MM.1S (cell line): ENCODE results near the gene ARFIP1.

Experiments used
- DNase-seq: peaks from one replicate; pipeline ENCODE4 v3.0.0-alpha.2; 2015
- H2AFZ ChIP-seq: fragments of 300-600 bp; sonication (generic); 2 replicates; pipeline ENCODE4 v1.6.0; 2016; ENCODE audit warnings: antibody characterized with exemption, low read length
- H3F3A ChIP-seq: fragments of 300-600 bp; sonication (generic); 2 replicates; pipeline ENCODE4 v1.6.1; 2016; ENCODE audit warnings: mild to moderate bottlenecking, antibody characterized with exemption, low read length, moderate library complexity, mixed read lengths; ENCODE audit not compliant: insufficient read depth
- H3K27ac ChIP-seq: fragments of 300-600 bp; sonication (generic); 2 replicates; pipeline ENCODE4 v1.5.1; 2016; ENCODE audit warnings: mild to moderate bottlenecking, low read length
- H3K27me3 ChIP-seq: fragments of 300-600 bp; sonication (generic); replicated peaks from 2 replicates; pipeline ENCODE4 v1.6.0; 2016; ENCODE audit warnings: low read length; ENCODE audit not compliant: insufficient read depth
- H3K36me3 ChIP-seq: fragments of 300-600 bp; sonication (generic); replicated peaks from 2 replicates; pipeline ENCODE4 v1.6.1; 2016; ENCODE audit warnings: mild to moderate bottlenecking, low read length, mixed read lengths; ENCODE audit not compliant: insufficient read depth
- H3K4me1 ChIP-seq: fragments of 300-600 bp; sonication (generic); 2 replicates; pipeline ENCODE4 v1.6.1; 2016; ENCODE audit warnings: low read length, mixed read lengths
- H3K4me2 ChIP-seq: fragments of 300-600 bp; sonication (generic); 2 replicates; pipeline ENCODE4 v1.6.0; 2016; ENCODE audit warnings: low read depth, low read length
- H3K4me3 ChIP-seq: fragments of 300-600 bp; sonication (generic); 2 replicates; pipeline ENCODE4 v1.5.1; 2016; ENCODE audit warnings: low read length, mixed read lengths
- H3K79me2 ChIP-seq: fragments of 300-600 bp; sonication (generic); 2 replicates; pipeline ENCODE4 v1.6.1; 2016; ENCODE audit warnings: mixed run types, low read length, mixed read lengths
- H3K9ac ChIP-seq: fragments of 300-600 bp; sonication (generic); 2 replicates; pipeline ENCODE4 v1.6.1; 2016; ENCODE audit warnings: low read length, mixed read lengths
- H3K9me2 ChIP-seq: fragments of 300-600 bp; sonication (generic); replicated peaks from 2 replicates; pipeline ENCODE4 v1.6.1; 2016; ENCODE audit warnings: mild to moderate bottlenecking, low read length, mixed read lengths; ENCODE audit not compliant: insufficient read depth
- H3K9me3 ChIP-seq: fragments of 300-600 bp; sonication (generic); replicated peaks from 2 replicates; pipeline ENCODE4 v1.6.1; 2016; ENCODE audit warnings: mild to moderate bottlenecking, low read length, mixed read lengths; ENCODE audit not compliant: insufficient read depth
- H4K20me1 ChIP-seq: fragments of 300-600 bp; sonication (generic); 2 replicates; pipeline ENCODE4 v1.6.1; 2016; ENCODE audit warnings: mild to moderate bottlenecking, low read length, moderate library complexity, mixed read lengths; ENCODE audit not compliant: insufficient read depth
- EZH2 ChIP-seq: fragments of 300-600 bp; sonication (generic); optimal IDR thresholded peaks from 2 replicates; pipeline ENCODE3; 2017; ENCODE audit warnings: low read depth, mild to moderate bottlenecking, antibody characterized with exemption, low read length, mixed read lengths
- EZH2phosphoT487 ChIP-seq: fragments of 300-600 bp; sonication (generic); IDR thresholded peaks from 2 replicates; pipeline ENCODE4 v1.6.1; 2018; ENCODE audit warnings: antibody characterized with exemption, low read length
- TF ChIP-seq, protein P1 (sequence below): fragments of 300-600 bp; sonication (generic); IDR thresholded peaks from 2 replicates; pipeline ENCODE4 v1.5.1; 2016; ENCODE audit warnings: antibody characterized with exemption, low read length, mixed read lengths

ARFIP1 gene

DNA sequence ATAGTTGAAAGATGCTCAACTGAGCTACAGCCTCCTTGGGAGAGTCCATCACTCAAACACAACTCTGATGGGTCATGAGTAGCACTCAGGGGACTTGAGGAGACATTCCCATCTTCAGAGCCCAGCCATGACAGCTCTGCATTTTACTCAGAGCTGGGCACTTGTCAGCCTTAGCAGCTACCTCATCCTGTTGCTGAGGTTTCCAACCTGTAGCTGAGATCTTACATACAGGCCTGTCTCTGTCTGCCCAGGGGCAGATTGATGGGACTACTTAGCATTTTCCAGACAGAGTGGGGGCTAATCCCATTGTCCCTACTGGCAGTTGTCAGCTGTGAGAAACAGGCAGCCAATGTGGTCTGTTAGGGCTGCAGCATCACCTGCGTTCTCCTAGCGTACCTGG is 159.9 kb downstream of the ARFIP1 start:
- H3K27me3 ChIP-seq: no peaks in the 10 kb centered on the region; the same call in 1 of the 2 replicates
- peaks cover 15% of the 10 kb centered on the region for H3F3A ChIP-seq
- H3K36me3 ChIP-seq: no peaks in the 10 kb centered on the region
- H3K4me2 ChIP-seq: no peak overlapping the region
- no peaks in the 10 kb centered on the region for H3K9me3 ChIP-seq
- DNase-seq: no peak
- H4K20me1 ChIP-seq: no peaks in the 10 kb centered on the region
- no peaks in the 10 kb centered on the region for H3K4me1 ChIP-seq
- H3K9ac ChIP-seq: no peak overlapping the region
- no peaks in the 10 kb centered on the region for H3K9me2 ChIP-seq
- H3K4me3 ChIP-seq: no peak overlapping the region
- no peak overlapping the region for H3K27ac ChIP-seq
- H3K79me2 ChIP-seq: no peaks in the 10 kb centered on the region
- H2AFZ ChIP-seq: no peak overlapping the region
- TF ChIP-seq EZH2 (no peak), EZH2phosphoT487 (no peak)
- TF ChIP-seq, protein P1, sequence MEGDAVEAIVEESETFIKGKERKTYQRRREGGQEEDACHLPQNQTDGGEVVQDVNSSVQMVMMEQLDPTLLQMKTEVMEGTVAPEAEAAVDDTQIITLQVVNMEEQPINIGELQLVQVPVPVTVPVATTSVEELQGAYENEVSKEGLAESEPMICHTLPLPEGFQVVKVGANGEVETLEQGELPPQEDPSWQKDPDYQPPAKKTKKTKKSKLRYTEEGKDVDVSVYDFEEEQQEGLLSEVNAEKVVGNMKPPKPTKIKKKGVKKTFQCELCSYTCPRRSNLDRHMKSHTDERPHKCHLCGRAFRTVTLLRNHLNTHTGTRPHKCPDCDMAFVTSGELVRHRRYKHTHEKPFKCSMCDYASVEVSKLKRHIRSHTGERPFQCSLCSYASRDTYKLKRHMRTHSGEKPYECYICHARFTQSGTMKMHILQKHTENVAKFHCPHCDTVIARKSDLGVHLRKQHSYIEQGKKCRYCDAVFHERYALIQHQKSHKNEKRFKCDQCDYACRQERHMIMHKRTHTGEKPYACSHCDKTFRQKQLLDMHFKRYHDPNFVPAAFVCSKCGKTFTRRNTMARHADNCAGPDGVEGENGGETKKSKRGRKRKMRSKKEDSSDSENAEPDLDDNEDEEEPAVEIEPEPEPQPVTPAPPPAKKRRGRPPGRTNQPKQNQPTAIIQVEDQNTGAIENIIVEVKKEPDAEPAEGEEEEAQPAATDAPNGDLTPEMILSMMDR: no peak

DNA sequence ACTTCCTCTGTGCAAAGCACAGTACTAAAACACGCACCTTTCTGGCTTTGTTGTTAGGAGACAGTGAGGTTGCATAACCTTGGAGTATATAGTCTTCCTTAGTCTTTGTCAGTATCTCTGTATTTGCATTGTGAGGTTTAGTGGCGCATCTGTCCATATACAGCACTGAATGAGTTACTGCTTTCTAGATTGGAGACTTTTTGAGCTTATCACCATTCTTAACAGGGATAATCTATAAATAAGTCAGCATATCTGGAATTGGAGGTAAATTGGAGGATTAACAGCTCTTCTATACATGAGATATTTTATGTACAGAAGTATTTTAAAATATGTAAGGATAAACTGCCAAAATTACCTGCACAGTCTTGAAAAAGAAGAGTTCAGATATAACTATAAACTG is 160.7 kb downstream of the ARFIP1 start:
- DNase-seq: no peak
- no peaks in the 10 kb centered on the region for H3K4me1 ChIP-seq
- no peaks in the 10 kb centered on the region for H3K9me3 ChIP-seq
- H3K9me2 ChIP-seq: no peaks in the 10 kb centered on the region
- H4K20me1 ChIP-seq: no peaks in the 10 kb centered on the region
- H3F3A ChIP-seq: peaks cover 9% of the 10 kb centered on the region
- H3K9ac ChIP-seq: no peak overlapping the region
- no peak overlapping the region for H2AFZ ChIP-seq
- H3K4me3 ChIP-seq: no peak overlapping the region
- H3K79me2 ChIP-seq: no peaks in the 10 kb centered on the region
- TF ChIP-seq EZH2phosphoT487 (no peak), EZH2 (no peak)
- TF ChIP-seq, protein P1: no peak
- no peaks in the 10 kb centered on the region; the same call in 1 of the 2 replicates for H3K27me3 ChIP-seq
- H3K36me3 ChIP-seq: no peaks in the 10 kb centered on the region
- no peak overlapping the region for H3K27ac ChIP-seq
- H3K4me2 ChIP-seq: no peak overlapping the region

DNA sequence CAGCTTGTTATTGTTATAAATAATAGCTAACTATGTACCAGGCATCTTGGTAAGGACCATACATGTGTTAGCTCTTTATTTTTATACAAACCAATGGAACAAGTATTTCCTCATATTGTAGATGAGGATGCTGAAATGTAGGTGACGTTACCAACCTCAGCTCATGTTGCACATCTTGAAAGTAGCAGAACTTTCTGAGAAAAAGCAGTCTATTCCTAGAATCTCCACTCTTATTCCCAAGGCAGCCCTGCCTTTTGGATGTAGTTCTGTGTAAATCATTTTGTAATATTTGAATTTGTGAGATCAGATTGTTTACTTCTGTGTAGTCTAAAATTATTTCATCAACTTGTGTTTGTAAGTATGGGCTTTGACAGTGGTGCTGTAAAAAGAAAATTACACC is 161.7 kb downstream of the ARFIP1 start:
- Histone ChIP-seq H3K9ac (no peak overlapping the region), H3F3A (peaks cover 4% of the 10 kb centered on the region; the same call in 1 of the 2 replicates), H3K36me3 (no peaks in the 10 kb centered on the region), H3K4me2 (no peak overlapping the region), H3K79me2 (no peaks in the 10 kb centered on the region), H4K20me1 (no peaks in the 10 kb centered on the region), H3K4me3 (no peak overlapping the region), H3K9me2 (no peaks in the 10 kb centered on the region), H3K4me1 (no peaks in the 10 kb centered on the region), H3K27me3 (no peaks in the 10 kb centered on the region; the same call in 1 of the 2 replicates), H3K27ac (no peak overlapping the region), H2AFZ (no peak overlapping the region), H3K9me3 (no peaks in the 10 kb centered on the region)
- DNase-seq: no peak
- TF ChIP-seq, protein P1: no peak
- no peak for TF ChIP-seq EZH2
- TF ChIP-seq EZH2phosphoT487: no peak
